WTC11 (cell line): Measurements from ENCODE around the gene KBTBD7. TPM values are rescaled to one million over a fixed set of nuclear protein-coding genes. Genes with fewer than 3 reads are reported as not detected.

Experiments
- ATAC-seq: fragments of 200-7000 bp; cut with Tn5 transposase; 2 replicates; pipeline ENCODE4 v1.10.0; 2021; ENCODE audit warnings: mild to moderate bottlenecking, moderate library complexity
- CTCF ChIA-PET: fragments of 300-600 bp; sonication (Branson Sonifier 250); formaldehyde crosslinking; loops from one replicate; lab custom pipeline; 2021; ENCODE audit warnings: antibody characterized with exemption; lab: Charles Lee
- POLR2A ChIA-PET: fragments of 350-600 bp; sonication (Branson Sonifier 250); formaldehyde crosslinking; loops from one replicate; lab custom pipeline; 2021; ENCODE audit warnings: antibody characterized with exemption; lab: Charles Lee
- DNase-seq: peaks from one replicate; pipeline ENCODE4 v3.0.0; 2021; ENCODE audit warnings: low spot score
- H3K27ac Mint-ChIP-seq: 2 replicates; pipeline ENCODE4 v1.8.0; 2021; ENCODE audit warnings: mixed read lengths
- H3K27me3 Mint-ChIP-seq: 2 replicates; pipeline ENCODE4 v1.8.0; 2021; ENCODE audit warnings: low read depth, mild to moderate bottlenecking, moderate library complexity, mixed read lengths
- H3K36me3 Mint-ChIP-seq: 2 replicates; pipeline ENCODE4 v1.8.0; 2021; ENCODE audit warnings: mixed read lengths
- H3K4me1 Mint-ChIP-seq: 2 replicates; pipeline ENCODE4 v1.8.0; 2022; ENCODE audit warnings: mixed read lengths
- H3K4me3 Mint-ChIP-seq: 2 replicates; pipeline ENCODE4 v1.8.0; 2021; ENCODE audit warnings: mild to moderate bottlenecking, moderate library complexity, mixed read lengths
- H3K9me3 Mint-ChIP-seq: 2 replicates; pipeline ENCODE4 v1.8.0; 2021; ENCODE audit warnings: mixed read lengths
- CBFB ChIP-seq: sonication (generic); formaldehyde crosslinking; IDR thresholded peaks from 2 replicates; pipeline ENCODE4 v1.8.1; 2022; ENCODE audit warnings: mild to moderate bottlenecking, low read depth, missing genetic modification reagents
- HMGA2 ChIP-seq: fragments of 250-450 bp; sonication (Bioruptor Pico); IDR thresholded peaks from 2 replicates; pipeline ENCODE4 v1.4.0; 2021; ENCODE audit warnings: mild to moderate bottlenecking, moderate library complexity
- JAZF1 ChIP-seq: fragments of 250-450 bp; sonication (Bioruptor Pico); IDR thresholded peaks from 2 replicates; pipeline ENCODE4 v1.9.0; 2021; ENCODE audit warnings: moderate library complexity, mild to moderate bottlenecking, inconsistent platforms
- MLX ChIP-seq: sonication (generic); formaldehyde crosslinking; IDR thresholded peaks from 2 replicates; pipeline ENCODE4 v1.8.1; 2023; ENCODE audit warnings: mild to moderate bottlenecking, missing genetic modification reagents, moderate library complexity
- NFATC4 ChIP-seq: fragments of 250-450 bp; sonication (Bioruptor Pico); IDR thresholded peaks from 2 replicates; pipeline ENCODE4 v1.9.0; 2021; ENCODE audit warnings: mild to moderate bottlenecking
- NR1H2 ChIP-seq: sonication (generic); formaldehyde crosslinking; IDR thresholded peaks from 2 replicates; pipeline ENCODE4 v1.9.0; 2021; ENCODE audit warnings: mild to moderate bottlenecking, moderate library complexity, missing genetic modification reagents
- PREB ChIP-seq: sonication (generic); formaldehyde crosslinking; IDR thresholded peaks from 2 replicates; pipeline ENCODE4 v1.8.1; 2022; ENCODE audit warnings: mild to moderate bottlenecking, missing genetic modification reagents, moderate library complexity, borderline replicate concordance
- TCF7 ChIP-seq: sonication (generic); formaldehyde crosslinking; IDR thresholded peaks from 2 replicates; pipeline ENCODE4 v1.8.0; 2022; ENCODE audit warnings: mild to moderate bottlenecking, low read depth, missing genetic modification reagents, moderate library complexity
- ZNF317 ChIP-seq: sonication (generic); formaldehyde crosslinking; IDR thresholded peaks from 2 replicates; pipeline ENCODE4 v1.8.1; 2023; ENCODE audit warnings: low read depth, mild to moderate bottlenecking, moderate library complexity, missing genetic modification reagents, borderline replicate concordance
- ZNF416 ChIP-seq: fragments of 250-450 bp; sonication (Bioruptor Pico); IDR thresholded peaks from 2 replicates; pipeline ENCODE4 v1.9.0; 2021; ENCODE audit warnings: mild to moderate bottlenecking, inconsistent platforms
- ZNF532 ChIP-seq: fragments of 250-450 bp; sonication (Bioruptor Pico); IDR thresholded peaks from 2 replicates; pipeline ENCODE4 v1.9.0; 2021; ENCODE audit warnings: mild to moderate bottlenecking, borderline replicate concordance
- ZNF671 ChIP-seq: fragments of 250-450 bp; sonication (Bioruptor Pico); IDR thresholded peaks from 2 replicates; pipeline ENCODE4 v1.8.0; 2021; ENCODE audit warnings: mild to moderate bottlenecking
- total RNA-seq: library from RNA; stranded (reverse); gene quantifications from 3 replicates; pipeline ENCODE4 v1.2.3, GENCODE V29; 2021
- TF ChIP-seq, protein P1 (sequence below): sonication (generic); formaldehyde crosslinking; IDR thresholded peaks from 2 replicates; pipeline ENCODE4 v1.8.1; 2023; ENCODE audit warnings: mild to moderate bottlenecking, missing genetic modification reagents, borderline replicate concordance
- TF ChIP-seq, protein P2 (sequence below): sonication (generic); formaldehyde crosslinking; IDR thresholded peaks from 2 replicates; pipeline ENCODE4 v1.8.1; 2022; ENCODE audit warnings: low read depth, mild to moderate bottlenecking, moderate library complexity, missing genetic modification reagents, borderline replicate concordance
- TF ChIP-seq, protein P3 (sequence below): sonication (generic); formaldehyde crosslinking; conservative IDR thresholded peaks from 2 replicates; pipeline ENCODE4 v1.8.1; 2022; ENCODE audit warnings: mild to moderate bottlenecking, missing genetic modification reagents
- TF ChIP-seq, protein P4 (sequence below): sonication (generic); formaldehyde crosslinking; IDR thresholded peaks from 2 replicates; pipeline ENCODE4 v1.8.1; 2022; ENCODE audit warnings: low read depth, missing genetic modification reagents, borderline replicate concordance
- TF ChIP-seq, protein P5 (sequence below): sonication (generic); formaldehyde crosslinking; IDR thresholded peaks from 2 replicates; pipeline ENCODE4 v1.8.0; 2022; ENCODE audit warnings: mild to moderate bottlenecking, missing genetic modification reagents

Gene KBTBD7
- total RNA-seq, 1 experiment from 2014 or later = 15.7 TPM

- Mint-ChIP-seq H3K4me3 (no peak overlapping the region), H3K27me3 (no peaks in the 10 kb centered on the region), H3K36me3 (0 out of 2 replicates have a peak, but pooled peaks cover 6% of the 10 kb centered on the region), H3K4me1 (peaks cover 13% of the 10 kb centered on the region), H3K9me3 (peaks cover 8% of the 10 kb centered on the region; the same call in 1 of the 2 replicates), H3K27ac (no peak overlapping the region)
- ChIA-PET POLR2A (no interaction called here), CTCF (no interaction called here)
- TF ChIP-seq MLX (CRISPR knock-in tag) (no peak), PREB (no peak)
- TF ChIP-seq, protein P1, sequence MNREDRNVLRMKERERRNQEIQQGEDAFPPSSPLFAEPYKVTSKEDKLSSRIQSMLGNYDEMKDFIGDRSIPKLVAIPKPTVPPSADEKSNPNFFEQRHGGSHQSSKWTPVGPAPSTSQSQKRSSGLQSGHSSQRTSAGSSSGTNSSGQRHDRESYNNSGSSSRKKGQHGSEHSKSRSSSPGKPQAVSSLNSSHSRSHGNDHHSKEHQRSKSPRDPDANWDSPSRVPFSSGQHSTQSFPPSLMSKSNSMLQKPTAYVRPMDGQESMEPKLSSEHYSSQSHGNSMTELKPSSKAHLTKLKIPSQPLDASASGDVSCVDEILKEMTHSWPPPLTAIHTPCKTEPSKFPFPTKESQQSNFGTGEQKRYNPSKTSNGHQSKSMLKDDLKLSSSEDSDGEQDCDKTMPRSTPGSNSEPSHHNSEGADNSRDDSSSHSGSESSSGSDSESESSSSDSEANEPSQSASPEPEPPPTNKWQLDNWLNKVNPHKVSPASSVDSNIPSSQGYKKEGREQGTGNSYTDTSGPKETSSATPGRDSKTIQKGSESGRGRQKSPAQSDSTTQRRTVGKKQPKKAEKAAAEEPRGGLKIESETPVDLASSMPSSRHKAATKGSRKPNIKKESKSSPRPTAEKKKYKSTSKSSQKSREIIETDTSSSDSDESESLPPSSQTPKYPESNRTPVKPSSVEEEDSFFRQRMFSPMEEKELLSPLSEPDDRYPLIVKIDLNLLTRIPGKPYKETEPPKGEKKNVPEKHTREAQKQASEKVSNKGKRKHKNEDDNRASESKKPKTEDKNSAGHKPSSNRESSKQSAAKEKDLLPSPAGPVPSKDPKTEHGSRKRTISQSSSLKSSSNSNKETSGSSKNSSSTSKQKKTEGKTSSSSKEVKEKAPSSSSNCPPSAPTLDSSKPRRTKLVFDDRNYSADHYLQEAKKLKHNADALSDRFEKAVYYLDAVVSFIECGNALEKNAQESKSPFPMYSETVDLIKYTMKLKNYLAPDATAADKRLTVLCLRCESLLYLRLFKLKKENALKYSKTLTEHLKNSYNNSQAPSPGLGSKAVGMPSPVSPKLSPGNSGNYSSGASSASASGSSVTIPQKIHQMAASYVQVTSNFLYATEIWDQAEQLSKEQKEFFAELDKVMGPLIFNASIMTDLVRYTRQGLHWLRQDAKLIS (CRISPR knock-in tag) = no peak
- no peak for DNase-seq
- no peak for ATAC-seq
These were observed 7.9 kb downstream of the KBTBD7 start for GRCh38 chr13:41186481-41186880.

DNA sequence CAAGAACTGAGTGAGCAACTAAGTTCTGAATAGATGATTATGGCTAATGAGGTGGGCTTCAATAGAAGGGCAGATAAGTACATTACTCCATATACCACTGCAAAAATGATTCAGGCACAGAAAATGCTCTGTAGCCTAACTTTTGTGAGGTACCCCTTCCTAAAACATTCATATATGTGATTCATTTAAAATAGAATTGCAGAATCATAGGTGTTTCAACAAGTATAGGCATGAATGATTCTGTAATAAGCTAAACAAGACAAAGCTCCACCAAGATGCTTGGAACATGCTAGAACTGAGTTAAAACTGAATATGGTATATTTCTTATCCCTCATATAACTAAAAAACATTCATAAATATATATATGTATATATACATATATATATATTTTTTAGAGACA is 12.1 kb downstream of the KBTBD7 start:
- peaks cover 24% of the 10 kb centered on the region for H3K9me3 Mint-ChIP-seq
- H3K27ac Mint-ChIP-seq = no peak overlapping the region
- DNase-seq (no peak), ATAC-seq (no peak)
- ChIA-PET CTCF (no interaction called here), POLR2A (no interaction called here)
- TF ChIP-seq JAZF1 = no peak
- TF ChIP-seq ZNF532 = no peak
- TF ChIP-seq CBFB = no peak
- TF ChIP-seq, protein P2, sequence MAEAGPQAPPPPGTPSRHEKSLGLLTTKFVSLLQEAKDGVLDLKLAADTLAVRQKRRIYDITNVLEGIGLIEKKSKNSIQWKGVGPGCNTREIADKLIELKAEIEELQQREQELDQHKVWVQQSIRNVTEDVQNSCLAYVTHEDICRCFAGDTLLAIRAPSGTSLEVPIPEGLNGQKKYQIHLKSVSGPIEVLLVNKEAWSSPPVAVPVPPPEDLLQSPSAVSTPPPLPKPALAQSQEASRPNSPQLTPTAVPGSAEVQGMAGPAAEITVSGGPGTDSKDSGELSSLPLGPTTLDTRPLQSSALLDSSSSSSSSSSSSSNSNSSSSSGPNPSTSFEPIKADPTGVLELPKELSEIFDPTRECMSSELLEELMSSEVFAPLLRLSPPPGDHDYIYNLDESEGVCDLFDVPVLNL (CRISPR knock-in tag) = no peak
- no peak for TF ChIP-seq PREB
- TF ChIP-seq ZNF416 (CRISPR knock-in tag) = no peak
- no peak for TF ChIP-seq NR1H2
- TF ChIP-seq, protein P3, sequence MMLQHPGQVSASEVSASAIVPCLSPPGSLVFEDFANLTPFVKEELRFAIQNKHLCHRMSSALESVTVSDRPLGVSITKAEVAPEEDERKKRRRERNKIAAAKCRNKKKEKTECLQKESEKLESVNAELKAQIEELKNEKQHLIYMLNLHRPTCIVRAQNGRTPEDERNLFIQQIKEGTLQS = no peak
- TF ChIP-seq, protein P4, sequence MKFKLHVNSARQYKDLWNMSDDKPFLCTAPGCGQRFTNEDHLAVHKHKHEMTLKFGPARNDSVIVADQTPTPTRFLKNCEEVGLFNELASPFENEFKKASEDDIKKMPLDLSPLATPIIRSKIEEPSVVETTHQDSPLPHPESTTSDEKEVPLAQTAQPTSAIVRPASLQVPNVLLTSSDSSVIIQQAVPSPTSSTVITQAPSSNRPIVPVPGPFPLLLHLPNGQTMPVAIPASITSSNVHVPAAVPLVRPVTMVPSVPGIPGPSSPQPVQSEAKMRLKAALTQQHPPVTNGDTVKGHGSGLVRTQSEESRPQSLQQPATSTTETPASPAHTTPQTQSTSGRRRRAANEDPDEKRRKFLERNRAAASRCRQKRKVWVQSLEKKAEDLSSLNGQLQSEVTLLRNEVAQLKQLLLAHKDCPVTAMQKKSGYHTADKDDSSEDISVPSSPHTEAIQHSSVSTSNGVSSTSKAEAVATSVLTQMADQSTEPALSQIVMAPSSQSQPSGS = no peak
- TF ChIP-seq ZNF671 (CRISPR knock-in tag) = no peak
- no peak for TF ChIP-seq ZNF317 (CRISPR knock-in tag)
- TF ChIP-seq NFATC4 = no peak
- no peak for TF ChIP-seq HMGA2 (CRISPR knock-in tag)
- TF ChIP-seq, protein P5, sequence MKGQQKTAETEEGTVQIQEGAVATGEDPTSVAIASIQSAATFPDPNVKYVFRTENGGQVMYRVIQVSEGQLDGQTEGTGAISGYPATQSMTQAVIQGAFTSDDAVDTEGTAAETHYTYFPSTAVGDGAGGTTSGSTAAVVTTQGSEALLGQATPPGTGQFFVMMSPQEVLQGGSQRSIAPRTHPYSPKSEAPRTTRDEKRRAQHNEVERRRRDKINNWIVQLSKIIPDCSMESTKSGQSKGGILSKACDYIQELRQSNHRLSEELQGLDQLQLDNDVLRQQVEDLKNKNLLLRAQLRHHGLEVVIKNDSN (CRISPR knock-in tag) = no peak
- TF ChIP-seq TCF7 (CRISPR knock-in tag) = no peak
- H3K36me3 Mint-ChIP-seq = peaks cover 10% of the 10 kb centered on the region; the same call in 1 of the 2 replicates
- H3K4me1 Mint-ChIP-seq = peaks cover 8% of the 10 kb centered on the region
- no peak overlapping the region for H3K4me3 Mint-ChIP-seq
- no peaks in the 10 kb centered on the region for H3K27me3 Mint-ChIP-seq
